Muscle layer of colon (tissue), 2 donors: ENCODE data around the gene TBC1D4.

Experiments used
- H3K27ac ChIP-seq: one replicate; pipeline ENCODE4 v1.7.0; 2013; ENCODE audit warnings: low read depth, mild to moderate bottlenecking, low read length, moderate library complexity
- H3K27me3 ChIP-seq, 2 donors: one replicate each; pipeline ENCODE4 v1.7.0; 2013; ENCODE audit warnings: low read length in 2 of 2, mild to moderate bottlenecking in 2 of 2; ENCODE audit not compliant: insufficient read depth in 2 of 2, control insufficient read depth in 1 of 2
- H3K36me3 ChIP-seq: one replicate; pipeline ENCODE4 v1.7.0; 2013; ENCODE audit warnings: mild to moderate bottlenecking, low read length; ENCODE audit not compliant: insufficient read depth
- H3K4me1 ChIP-seq: one replicate; pipeline ENCODE4 v1.7.0; 2013; ENCODE audit warnings: mild to moderate bottlenecking, low read length; ENCODE audit not compliant: insufficient read depth
- H3K4me3 ChIP-seq, 2 donors: one replicate each; pipeline ENCODE4 v1.7.0; 2013; ENCODE audit warnings: low read length in 2 of 2, low read depth in 1 of 2, mild to moderate bottlenecking in 1 of 2, moderate library complexity in 1 of 2
- H3K9ac ChIP-seq: one replicate; pipeline ENCODE4 v1.7.0; 2013; ENCODE audit warnings: low read length
- H3K9me3 ChIP-seq: one replicate; pipeline ENCODE4 v1.7.0; 2013; ENCODE audit warnings: mild to moderate bottlenecking, low read length
- donor health status: abdominal sarcoma.
- donor health status: Adenocarcinoma of cecum.

Gene TBC1D4

DNA sequence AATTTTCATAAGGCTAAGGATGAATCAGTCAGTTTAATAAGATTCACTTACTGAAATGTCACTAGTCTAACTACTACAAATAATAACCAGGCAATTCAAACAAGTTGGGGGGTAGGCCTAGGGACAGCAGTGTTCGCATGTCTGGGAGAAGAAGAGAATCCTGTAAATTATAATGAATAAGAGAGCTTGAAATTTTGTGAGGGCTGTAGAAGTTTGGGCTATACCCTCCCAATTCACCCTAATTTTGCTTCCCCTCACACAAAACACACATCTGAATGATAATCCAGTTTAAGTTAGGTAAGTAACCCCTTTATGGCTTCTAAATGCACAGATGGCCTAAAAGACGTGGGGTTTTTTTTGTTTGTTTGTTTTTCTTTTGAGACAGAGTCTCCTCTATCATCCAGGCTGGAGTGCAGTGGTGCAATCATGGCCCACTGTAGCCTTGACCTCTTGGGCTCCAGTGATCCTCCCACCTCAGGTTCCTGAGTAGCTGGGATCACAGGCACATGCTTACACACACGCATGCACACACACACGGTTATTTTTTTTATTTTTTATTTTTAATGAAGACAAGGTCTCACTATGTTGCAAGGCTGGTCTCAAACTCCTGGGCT lies 69.9 kb downstream of the TBC1D4 start:
- Histone ChIP-seq H3K4me1 (peaks cover 9% of the 10 kb centered on the region), H3K27me3 (no peaks in the 10 kb centered on the region), H3K9me3 (no peaks in the 10 kb centered on the region), H3K36me3 (no peaks in the 10 kb centered on the region), H3K4me3 (no peak overlapping the region), H3K27ac (no peak overlapping the region), H3K9ac (no peak overlapping the region)

DNA sequence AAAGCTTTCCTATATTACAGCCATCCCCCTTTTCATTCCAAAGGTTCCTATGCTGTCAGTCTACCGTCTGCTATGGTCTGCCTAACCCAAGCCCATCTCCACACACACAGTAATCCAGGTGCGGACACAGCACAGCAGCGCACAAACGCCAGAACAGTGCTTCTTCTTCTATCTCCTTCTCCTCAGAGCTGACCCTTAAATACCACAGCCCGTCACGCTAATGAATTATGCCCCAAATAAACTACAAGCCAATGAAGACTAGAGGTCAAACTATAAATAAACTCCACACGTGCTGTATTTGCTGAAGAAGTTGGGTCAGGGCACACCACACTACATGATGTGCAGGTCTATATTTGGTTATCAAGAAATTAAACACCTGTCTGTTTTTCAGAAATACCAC lies 71.8 kb downstream of the TBC1D4 start:
- Histone ChIP-seq H3K27ac (no peak overlapping the region), H3K9me3 (no peaks in the 10 kb centered on the region), H3K9ac (no peak overlapping the region), H3K27me3 (no peaks in the 10 kb centered on the region), H3K36me3 (no peaks in the 10 kb centered on the region), H3K4me1 (no peaks in the 10 kb centered on the region), H3K4me3 (no peak overlapping the region)

DNA sequence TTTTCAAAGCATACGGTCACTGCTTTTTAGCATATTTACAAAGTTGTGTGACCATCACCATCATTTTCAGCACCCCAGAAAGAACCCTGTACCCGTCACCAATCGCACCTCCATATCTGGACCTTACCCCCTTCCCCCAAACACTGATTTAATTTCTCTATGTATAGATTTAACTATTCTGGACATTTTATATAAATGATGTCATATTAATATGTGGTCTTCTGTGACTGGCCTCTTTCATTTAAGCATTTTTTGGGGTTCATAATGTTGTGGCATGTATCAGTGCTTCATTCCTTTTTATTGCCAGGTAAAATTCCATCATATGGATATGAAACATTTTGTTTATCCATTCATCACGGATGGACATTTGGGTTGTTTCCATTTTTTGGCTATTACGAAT lies 74.0 kb downstream of the TBC1D4 start:
- no peak overlapping the region for H3K9ac ChIP-seq
- H3K36me3 ChIP-seq, result no peaks in the 10 kb centered on the region
- H3K4me1 ChIP-seq, result peaks cover under 1% of the 10 kb centered on the region
- H3K9me3 ChIP-seq, result no peaks in the 10 kb centered on the region
- H3K27me3 ChIP-seq, result no peaks in the 10 kb centered on the region
- no peak overlapping the region for H3K27ac ChIP-seq
- H3K4me3 ChIP-seq, result no peak overlapping the region

DNA sequence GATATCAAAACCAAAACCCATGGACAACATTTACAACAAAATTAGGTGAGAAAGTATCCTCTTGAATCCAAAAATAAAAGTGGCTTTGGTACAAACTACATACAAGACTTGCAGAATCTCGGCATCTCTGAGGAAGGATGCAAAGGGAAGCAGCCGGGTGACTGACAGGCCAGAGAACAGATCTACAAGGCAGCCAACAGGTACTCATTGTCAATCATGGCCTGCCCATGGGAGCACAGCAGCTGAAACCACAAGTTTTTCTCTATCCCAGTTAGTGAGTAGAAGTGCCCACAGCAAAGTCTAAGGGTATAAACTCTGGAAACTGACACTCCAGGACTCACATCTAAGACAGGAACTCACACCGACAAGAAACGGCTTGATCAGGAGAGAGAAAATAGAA lies 74.5 kb downstream of the TBC1D4 start:
- Histone ChIP-seq H3K27me3 (no peaks in the 10 kb centered on the region), H3K27ac (no peak overlapping the region), H3K36me3 (no peaks in the 10 kb centered on the region), H3K4me3 (no peak overlapping the region), H3K9ac (no peak overlapping the region), H3K4me1 (peaks cover 4% of the 10 kb centered on the region), H3K9me3 (no peaks in the 10 kb centered on the region)

DNA sequence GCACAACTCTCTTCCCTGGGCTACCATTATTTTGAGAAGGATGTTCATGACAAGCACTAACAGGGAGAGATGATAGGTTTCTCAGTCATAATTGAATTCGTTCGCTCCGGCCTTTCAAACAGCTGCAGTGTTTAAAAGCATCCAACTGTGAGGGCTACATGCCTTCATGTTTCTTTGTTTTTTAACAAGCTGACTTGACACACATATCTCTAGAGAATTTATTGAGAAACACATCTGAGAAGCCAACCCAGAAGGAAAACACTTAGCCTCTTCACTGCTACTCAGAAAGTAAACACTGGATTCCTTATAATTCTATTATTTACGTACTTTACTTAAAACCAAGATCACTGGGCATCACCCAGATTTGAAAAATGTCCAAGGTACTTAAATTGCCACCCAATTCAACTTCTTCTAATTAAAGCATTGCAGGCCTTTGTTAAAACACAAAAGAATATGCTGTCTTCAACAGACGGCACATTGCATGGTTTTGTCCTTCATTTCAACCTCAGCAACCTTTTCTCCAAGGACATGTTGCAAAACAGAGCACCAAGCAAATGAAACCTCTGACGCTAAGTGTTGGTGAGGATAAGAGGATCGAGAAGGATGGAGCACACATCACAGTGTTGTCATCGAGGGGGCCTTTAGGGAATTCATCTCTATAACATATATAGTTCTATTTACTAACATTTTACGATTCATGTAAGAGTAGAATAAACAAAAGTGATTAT lies 75.8 kb downstream of the TBC1D4 start:
- no peak overlapping the region for H3K4me3 ChIP-seq
- no peaks in the 10 kb centered on the region for H3K9me3 ChIP-seq
- H3K27ac ChIP-seq, result no peak overlapping the region
- H3K9ac ChIP-seq, result no peak overlapping the region
- H3K4me1 ChIP-seq, result peaks cover 4% of the 10 kb centered on the region
- H3K36me3 ChIP-seq, result no peaks in the 10 kb centered on the region
- no peaks in the 10 kb centered on the region for H3K27me3 ChIP-seq

DNA sequence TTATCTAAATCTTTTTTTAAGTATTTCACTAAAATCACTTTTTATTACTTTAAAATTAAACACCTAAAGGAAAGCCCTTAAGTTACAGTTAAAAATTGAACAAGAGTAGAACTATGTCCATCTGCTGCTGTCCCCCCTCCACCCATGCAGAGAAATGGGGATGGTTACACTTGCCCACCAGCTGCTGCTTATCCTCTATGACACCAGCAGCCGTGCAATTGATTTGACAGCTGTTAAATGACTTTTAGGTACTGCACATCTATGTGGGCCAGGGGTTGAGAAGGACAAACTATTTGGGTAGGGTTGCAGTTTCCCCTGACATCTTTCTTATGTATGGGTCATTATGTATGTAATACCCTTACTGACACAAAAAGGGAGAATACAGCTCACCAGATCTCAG lies 77.2 kb downstream of the TBC1D4 start:
- Histone ChIP-seq H3K27ac (no peak overlapping the region), H3K4me3 (no peak overlapping the region), H3K9ac (no peak overlapping the region), H3K9me3 (no peaks in the 10 kb centered on the region), H3K36me3 (no peaks in the 10 kb centered on the region), H3K27me3 (no peaks in the 10 kb centered on the region), H3K4me1 (peaks cover 4% of the 10 kb centered on the region)

DNA sequence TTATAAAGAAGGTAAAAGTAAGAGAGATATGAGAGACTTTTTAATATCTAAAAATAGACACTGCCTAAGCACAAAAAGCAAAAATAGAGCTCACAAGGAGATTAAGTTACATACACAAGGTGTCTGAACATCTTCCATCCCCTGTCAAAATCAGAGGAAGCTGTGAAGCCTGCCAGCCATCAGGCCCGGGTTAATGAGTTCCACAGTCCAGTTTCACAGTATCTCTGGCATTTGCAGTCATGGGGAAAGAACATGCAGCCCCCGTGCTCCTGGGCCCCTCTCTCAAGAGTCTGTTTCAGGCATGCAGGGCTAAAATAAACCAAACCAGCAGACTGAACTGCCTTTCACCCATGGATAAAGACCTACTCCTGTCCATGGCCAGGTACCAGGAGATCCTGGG lies 79.2 kb downstream of the TBC1D4 start:
- H3K9me3 ChIP-seq, result no peaks in the 10 kb centered on the region
- no peak overlapping the region for H3K9ac ChIP-seq
- no peak overlapping the region for H3K27ac ChIP-seq
- no peaks in the 10 kb centered on the region for H3K27me3 ChIP-seq
- H3K36me3 ChIP-seq, result no peaks in the 10 kb centered on the region
- peaks cover 4% of the 10 kb centered on the region for H3K4me1 ChIP-seq
- H3K4me3 ChIP-seq, result no peak overlapping the region

DNA sequence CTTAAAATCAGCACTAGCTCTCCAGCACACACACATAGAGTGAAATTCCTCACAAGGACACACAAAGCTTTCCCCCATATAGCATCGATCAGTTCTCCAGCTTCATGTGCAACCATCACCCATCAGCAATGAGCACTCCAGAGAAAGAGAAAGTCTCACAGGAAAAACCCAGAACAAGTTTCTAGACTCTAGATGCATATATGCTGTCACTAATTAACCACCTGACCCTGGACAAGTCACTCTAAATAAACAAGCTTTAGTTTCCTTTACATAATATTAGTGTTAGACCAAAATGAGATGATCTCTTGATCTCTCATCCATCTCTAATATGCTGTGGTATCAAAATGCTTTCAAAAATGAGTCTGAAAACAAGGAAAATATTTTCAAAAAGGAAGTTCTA lies 81.2 kb downstream of the TBC1D4 start:
- Histone ChIP-seq H3K27ac (no peak overlapping the region), H3K9ac (no peak overlapping the region), H3K4me1 (peaks cover 4% of the 10 kb centered on the region), H3K9me3 (no peaks in the 10 kb centered on the region), H3K36me3 (no peaks in the 10 kb centered on the region), H3K4me3 (no peak overlapping the region), H3K27me3 (no peaks in the 10 kb centered on the region)

DNA sequence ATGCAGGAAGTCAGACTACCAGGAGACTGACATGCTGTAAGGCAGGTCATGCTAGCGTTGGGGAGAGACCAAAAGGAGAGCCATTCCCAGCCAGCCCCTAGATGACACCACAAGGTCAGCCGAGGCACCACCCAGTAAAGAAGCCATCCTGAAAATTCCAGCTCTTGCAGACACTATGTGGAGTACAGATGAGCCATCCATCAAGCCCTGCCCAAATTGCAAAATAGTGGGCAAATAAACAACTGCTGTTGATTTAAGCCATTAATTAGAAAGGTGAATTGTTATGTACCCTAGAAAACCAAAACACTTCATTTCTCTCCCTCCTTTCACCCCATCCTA lies 82.1 kb downstream of the TBC1D4 start:
- H3K27ac ChIP-seq, result no peak overlapping the region
- H3K9ac ChIP-seq, result no peak overlapping the region
- no peaks in the 10 kb centered on the region for H3K27me3 ChIP-seq
- no peak overlapping the region for H3K4me3 ChIP-seq
- no peaks in the 10 kb centered on the region for H3K9me3 ChIP-seq
- H3K36me3 ChIP-seq, result no peaks in the 10 kb centered on the region
- H3K4me1 ChIP-seq, result peaks cover 4% of the 10 kb centered on the region

DNA sequence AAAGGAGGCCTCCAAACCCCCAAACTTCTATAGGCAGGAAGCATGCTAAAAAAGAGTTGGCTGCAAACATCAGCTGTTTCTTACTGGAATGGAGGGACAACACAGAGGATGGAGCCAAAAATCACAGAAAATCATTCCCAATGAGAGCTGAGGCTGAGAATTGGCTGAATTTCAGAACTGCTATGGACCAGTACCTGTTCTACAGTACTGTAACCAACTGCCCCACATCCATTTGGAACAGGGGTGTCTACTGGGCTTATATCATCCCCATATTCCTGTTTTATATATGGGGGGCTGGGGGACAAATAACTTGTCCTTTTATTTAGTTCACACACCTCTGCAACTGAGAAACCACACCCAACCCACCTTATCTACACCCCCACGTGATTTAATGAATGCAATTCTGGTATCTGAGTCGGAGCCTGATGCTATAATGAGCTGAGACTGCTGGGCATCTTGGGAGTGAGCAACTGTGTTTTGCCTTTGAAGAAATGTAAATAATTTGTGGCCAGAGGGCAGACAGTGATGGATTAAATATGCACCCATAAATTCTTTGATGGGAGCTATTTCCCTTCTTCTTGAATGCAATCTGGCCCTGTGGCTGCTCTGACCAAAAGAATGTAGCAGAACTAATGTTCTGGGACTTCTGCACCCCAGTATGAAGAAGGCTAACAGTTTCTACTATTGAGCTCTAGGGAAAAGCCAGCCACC lies 82.6 kb downstream of the TBC1D4 start:
- H3K9me3 ChIP-seq, result no peaks in the 10 kb centered on the region
- H3K4me3 ChIP-seq, result no peak overlapping the region
- no peak overlapping the region for H3K9ac ChIP-seq
- H3K36me3 ChIP-seq, result no peaks in the 10 kb centered on the region
- peaks cover 4% of the 10 kb centered on the region for H3K4me1 ChIP-seq
- no peaks in the 10 kb centered on the region for H3K27me3 ChIP-seq
- no peak overlapping the region for H3K27ac ChIP-seq

DNA sequence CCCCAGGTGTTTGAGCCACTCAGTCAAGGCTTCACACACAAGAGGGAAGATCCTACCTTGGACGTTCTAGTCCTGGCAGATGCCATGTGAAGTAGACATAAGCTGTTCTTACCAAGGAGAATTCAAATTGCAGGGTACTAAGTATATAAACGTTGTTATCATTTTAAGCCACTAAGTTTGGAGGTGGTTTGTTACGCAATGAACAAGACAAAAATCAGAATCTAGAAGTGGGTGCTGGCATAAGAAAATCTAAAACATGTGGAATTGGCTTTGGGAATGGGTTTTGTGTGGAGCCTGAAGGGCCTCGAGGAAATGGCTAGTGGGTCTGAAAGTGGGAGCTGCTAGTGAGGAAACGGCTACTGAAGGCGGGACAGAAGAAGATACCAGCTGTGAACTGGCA lies 83.9 kb downstream of the TBC1D4 start:
- no peaks in the 10 kb centered on the region for H3K27me3 ChIP-seq
- no peaks in the 10 kb centered on the region for H3K9me3 ChIP-seq
- H3K36me3 ChIP-seq, result no peaks in the 10 kb centered on the region
- H3K27ac ChIP-seq, result no peak overlapping the region
- peaks cover 4% of the 10 kb centered on the region for H3K4me1 ChIP-seq
- H3K4me3 ChIP-seq, result no peak overlapping the region
- H3K9ac ChIP-seq, result no peak overlapping the region

DNA sequence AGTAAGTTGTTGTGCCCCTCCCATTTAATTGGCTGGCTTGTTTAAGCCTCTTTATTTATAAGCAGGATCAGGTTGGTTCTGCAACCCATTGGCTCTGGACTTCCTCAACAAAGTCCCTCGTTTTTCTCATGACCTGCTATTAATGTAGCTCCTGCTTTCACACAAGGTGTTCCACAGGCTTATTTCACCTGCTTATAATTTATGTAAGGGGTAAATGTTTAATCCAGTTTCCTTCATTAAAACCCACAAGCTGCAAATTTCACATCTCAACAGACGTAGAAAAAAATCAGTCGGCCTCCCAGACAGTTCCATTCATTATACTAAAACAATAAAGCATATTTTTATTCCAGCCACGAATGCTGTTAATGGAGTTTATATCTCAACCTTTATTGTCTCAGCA lies 86.1 kb downstream of the TBC1D4 start:
- no peak overlapping the region for H3K27ac ChIP-seq

More for the DNA sequence above, 86.1 kb downstream of the TBC1D4 start:
- no peaks in the 10 kb centered on the region for H3K9me3 ChIP-seq
- H3K27me3 ChIP-seq, result no peaks in the 10 kb centered on the region
- H3K4me1 ChIP-seq, result no peaks in the 10 kb centered on the region
- H3K36me3 ChIP-seq, result no peaks in the 10 kb centered on the region
- no peak overlapping the region for H3K4me3 ChIP-seq
- H3K9ac ChIP-seq, result no peak overlapping the region
